OCI-M1 (cell line): ENCODE data around the gene AIG1.
A peak's percentile ranks its signal among the peaks of the same experiment; 100 is the strongest.

ENCODE experiments used
- DNase-seq: peaks from one replicate; lab custom pipeline; 2025; lab: John Stamatoyannopoulos, UW

AIG1 gene

DNA sequence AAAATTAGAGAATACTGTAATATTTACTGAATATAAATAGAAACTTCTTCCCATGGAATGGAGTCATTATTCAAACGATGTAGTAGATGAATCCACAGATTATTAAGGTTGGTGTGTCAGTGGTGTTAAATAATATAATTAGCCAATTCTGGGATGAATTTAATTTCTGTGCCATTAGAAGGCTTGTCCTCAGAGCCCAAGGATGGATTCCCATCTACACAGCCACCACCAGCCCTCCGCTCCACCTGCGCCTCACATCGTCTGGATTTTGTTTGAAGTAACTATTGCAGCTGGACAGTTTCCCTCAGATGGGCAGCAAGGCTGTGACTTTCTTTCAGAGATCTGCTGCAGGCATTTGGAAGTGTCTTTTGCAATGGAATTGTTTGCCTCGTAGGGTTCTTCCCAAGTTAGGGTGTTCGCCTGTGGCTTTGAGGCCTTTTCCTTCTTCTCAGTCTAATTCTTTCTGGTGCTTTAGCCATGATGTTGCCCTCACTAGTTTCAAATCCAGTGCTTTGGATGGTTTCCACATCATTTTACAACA, 104.7 kb downstream of the AIG1 start:
- peak; percentile 38 for DNase-seq

DNA sequence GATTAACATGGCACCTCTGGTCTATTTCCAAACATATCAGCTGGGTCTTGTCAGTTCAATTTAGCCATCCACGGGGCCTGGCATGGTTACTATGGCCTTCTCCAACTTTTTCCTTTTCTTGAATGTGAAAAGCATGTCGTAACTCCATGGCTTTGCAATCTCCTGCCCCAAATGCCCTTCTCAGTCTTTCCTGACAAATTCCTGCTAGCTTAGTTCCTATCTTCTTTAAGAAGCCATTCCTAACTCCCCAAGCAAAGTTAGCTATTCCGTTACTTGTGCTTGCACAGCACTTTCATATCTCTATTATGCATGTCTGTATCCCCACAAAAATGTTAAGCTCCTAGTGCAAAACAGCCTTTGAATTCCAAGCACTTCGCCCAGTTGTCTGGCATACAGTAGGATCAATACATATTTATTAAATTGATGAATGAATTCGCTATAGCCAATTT, 105.6 kb downstream of the AIG1 start:
- peak; percentile 58 for DNase-seq

- peak; percentile 58 for DNase-seq
These were observed 106.5 kb downstream of the AIG1 start for GRCh38 chr6:143167224-143167623.

GRCh38 chr6:143168396-143168816, 107.7 kb downstream of the AIG1 start:
- DNase-seq: peak; percentile 28

DNA sequence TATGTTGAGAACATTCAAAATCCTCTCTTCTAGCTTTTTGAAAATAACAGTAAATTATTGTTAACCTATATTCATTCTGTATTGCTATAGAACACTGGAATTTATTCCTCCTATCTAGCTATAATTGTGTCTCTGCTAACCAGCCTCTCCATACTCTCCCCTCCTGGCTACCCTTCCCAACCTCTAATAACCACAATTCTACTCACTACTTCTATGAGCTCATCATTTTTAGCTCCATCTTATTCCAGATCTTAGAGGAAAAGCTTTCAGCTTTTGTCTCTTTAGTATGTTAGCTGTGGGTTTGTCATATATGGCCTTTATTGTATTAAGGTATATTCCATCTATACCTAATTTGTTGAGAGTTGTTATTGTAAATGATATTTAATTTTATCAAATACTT, 108.8 kb downstream of the AIG1 start:
- DNase-seq: peak; percentile 40

- no peak for DNase-seq
These were observed 113.8 kb downstream of the AIG1 start for GRCh38 chr6:143174516-143174915.

GRCh38 chr6:143174951-143175350, 114.3 kb downstream of the AIG1 start:
- DNase-seq: peak; percentile 24

DNA sequence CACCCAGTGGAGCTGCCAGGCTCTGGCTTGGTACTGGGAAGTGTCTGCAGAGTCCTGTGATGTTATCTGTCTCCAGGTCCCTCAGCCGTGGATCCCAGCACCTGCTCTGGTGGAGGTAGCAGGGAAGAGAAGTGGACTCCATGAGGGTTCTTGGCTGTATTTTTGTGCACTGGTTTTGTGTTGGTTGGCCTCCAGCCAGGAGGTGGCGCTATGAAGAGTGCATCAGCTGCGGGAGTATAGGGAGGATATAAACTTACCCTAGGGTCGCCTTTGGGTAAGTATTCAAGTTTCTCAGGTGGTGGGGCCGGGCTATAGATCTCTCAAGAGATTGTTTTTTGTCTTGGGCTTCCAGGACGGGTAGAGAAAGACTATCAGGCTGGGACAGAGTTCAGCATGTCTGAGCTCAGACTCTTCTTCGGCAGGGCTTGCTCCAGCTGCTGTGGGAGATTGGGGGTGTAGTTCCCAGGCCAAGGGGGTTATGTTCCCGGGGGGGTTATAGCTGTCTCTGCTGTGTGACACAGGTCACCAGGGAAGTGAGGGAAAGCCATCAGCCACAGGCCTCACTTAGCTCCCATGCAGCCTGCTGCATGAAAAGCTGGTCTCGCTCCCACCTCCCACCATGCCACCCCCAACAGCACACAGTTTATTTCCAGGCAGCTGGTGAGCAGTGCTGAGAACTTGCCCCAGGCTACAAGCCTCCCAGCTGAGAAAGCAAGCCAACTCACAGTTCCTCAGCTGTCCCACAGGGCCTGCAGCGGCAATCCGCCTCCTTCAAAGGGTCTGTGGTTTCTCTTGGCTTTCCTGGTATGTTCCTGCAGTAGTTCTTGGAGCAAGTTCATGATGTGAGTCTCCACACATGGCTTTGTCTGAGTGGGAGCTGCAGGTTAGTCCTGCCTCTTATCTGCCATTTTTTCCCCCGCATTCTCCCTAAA, 115.7 kb downstream of the AIG1 start:
- DNase-seq: peak; percentile 38

- no peak for DNase-seq
These were observed 117.0 kb downstream of the AIG1 start for GRCh38 chr6:143177706-143178105.

DNA sequence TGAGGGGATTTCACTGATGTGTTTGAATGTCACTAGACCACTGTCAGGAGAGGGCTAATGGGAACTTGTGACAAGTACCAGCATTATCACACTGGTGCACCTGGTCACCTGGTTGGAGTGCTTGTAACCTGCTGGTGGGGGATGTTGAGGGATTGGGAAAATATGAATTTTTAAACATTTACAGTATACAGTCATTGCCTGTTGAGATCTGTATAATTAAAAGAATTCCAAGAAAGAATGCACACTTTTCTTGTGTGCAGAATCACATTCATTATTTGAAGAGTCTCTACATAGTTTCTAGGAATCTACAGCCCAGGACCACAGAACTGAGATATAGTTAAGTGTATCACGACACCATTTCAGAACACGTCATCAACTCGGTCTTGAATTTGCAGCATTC, 118.4 kb downstream of the AIG1 start:
- no peak for DNase-seq

DNA sequence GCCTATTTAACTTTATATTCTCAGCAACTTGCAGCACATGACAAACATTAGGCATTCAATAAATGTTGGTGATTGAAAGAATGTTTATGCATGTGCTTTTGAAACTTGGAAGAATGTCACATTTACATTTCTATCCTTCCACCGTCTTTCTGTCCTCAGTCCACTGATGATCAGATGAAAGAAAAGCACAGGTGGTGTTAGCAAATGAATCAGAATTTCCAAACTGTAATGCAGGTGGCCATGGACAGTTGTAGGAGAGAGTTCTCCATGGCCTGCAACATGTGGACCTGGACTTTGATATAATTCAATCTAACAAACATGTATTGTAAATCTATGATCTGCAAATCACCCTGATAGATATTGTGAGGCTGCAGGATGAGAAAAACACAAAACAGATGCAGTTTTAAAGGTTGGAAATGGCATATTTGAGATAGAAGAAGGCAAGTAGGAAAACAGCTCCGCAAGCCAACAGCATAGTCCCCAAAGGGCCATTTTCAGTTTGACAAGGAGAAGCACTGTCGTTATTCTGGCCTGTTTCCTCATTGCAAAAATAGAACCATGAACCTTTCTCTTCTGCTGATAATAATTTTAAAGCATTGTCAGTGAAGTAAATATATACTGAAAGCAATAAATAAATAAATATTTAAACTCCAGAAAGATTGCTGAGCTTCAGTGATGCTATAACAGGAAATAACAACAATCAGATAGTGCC, 119.4 kb downstream of the AIG1 start:
- DNase-seq: no peak

DNA sequence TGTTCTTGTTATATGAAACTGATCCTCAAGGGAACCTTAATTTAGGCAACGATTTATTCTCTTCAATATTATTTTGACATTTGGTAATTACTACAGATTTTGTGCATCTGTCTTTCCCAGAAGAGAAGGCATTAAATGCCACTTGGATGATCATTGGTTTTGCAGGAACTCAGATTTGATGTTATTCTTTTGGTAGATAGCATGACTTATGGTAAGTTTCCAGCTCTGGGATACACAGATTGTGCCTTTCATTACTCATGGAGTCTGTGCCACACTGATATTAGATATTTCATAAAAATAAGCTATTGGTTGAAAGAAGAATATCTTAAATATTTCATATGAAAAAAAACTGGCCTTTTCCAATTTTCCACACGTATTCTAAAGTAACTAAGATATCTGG, 120.1 kb downstream of the AIG1 start:
- DNase-seq: no peak

DNA sequence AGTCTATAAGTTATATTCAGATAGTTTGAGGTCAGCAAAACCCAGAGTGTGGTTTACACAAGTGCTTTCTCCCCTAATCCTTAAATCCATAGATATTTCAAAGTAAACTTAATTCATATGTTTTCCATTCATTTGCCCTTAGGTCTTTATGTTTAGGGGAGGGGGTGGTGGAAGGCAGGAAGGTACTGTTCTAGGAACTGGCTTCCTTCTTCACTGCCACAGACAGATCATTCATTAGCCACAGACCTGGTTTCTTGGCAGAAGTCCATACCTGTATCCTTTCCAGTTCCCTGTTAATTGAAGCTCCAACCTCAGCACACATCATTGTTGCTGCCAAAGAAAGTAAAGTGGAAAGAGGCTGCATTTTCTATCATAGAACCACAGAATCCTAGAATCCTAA, 123.0 kb downstream of the AIG1 start:
- DNase-seq: no peak

DNA sequence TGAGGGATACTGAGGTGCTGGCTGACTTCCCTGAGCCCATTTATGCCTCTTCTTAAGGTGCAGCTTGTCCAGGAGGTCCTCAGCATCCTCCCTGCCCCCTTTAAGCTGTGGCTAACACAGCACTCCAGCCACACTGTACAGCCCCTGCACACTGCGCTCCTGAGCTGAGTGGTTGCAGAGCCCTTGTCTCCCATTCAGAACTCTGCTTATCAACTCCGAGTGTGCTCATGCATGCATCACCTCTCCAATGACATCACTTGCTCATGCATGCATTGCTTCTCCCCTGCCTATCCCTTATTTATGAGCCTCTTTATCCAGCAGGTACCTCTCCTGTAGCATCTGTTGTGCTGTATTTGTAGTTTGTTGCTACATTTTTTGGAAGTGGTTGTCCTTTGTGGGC, 124.6 kb downstream of the AIG1 start:
- DNase-seq: no peak

- no peak for DNase-seq
These were observed 126.7 kb downstream of the AIG1 start for GRCh38 chr6:143187238-143187923.

- DNase-seq: no peak
These were observed 127.6 kb downstream of the AIG1 start for GRCh38 chr6:143188292-143188691.

- no peak for DNase-seq
These were observed 130.7 kb downstream of the AIG1 start for GRCh38 chr6:143191361-143191760.

GRCh38 chr6:143192766-143193165, 132.1 kb downstream of the AIG1 start:
- DNase-seq: no peak

DNA sequence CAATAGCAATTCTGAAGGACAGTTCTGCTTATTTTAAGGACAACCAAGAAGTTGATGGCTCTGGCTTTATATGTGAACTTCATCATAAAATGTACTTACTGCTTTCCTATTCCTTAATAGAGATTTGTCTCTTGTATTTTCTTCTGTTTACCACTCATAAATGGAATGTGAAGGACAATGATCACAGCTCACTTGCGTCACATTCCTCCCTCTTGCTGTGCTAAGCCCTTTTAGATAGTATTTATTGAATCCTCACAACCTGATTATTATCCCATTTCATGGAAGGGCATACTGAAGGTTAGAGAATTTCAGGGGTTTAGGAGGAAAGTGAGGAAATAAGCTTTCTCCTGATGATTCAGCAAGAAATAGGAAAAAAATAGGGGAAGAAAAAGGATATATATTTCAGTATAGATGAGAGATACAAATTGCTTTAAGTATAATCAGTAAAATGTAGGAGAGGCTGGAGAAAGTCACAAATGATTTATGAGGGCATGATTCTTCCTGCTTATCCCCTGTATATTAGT, 132.9 kb downstream of the AIG1 start:
- no peak for DNase-seq

DNA sequence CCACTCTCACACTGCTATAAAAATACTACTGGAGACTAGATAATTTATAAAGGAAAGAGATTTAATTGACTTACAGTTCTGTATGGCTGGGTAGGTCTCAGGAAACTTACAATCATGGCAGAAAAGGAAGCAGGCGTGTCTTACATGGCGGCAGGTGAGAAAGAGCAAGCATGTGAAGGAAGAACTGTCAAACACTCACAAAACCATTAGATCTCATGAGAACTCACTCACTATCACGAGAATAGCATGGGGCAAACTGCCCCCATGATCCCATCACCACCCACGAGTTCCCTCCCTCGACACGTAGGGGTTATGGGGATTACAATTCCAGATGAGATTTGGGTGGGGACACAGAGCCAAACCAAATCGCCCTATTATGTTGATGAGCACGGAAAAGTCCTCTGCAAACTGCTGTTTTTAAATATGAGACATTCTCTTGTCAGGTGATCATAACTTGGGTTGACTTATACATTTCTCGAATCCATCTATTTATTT, 133.5 kb downstream of the AIG1 start:
- DNase-seq: no peak

GRCh38 chr6:143195349-143195845, 134.7 kb downstream of the AIG1 start:
- DNase-seq: no peak
